Mucosa of descending colon (tissue), 3 donors: Measurements from ENCODE around the gene ARAP2. TPM values are rescaled to one million over a fixed set of nuclear protein-coding genes. Genes with fewer than 3 reads are reported as not detected.

ENCODE experiments used
- ATAC-seq: fragments of 200-7000 bp; cut with Tn5 transposase; one replicate; pipeline ENCODE4 v1.9.1; 2020; ENCODE audit warnings: mild to moderate bottlenecking, moderate library complexity
- DNase-seq, 3 donors: peaks; one replicate each; pipeline ENCODE4 v3.0.0-alpha.2; 2020
- H3K36me3 ChIP-seq: fragments of 200-600 bp; one replicate; pipeline ENCODE4 v1.8.0; 2021; ENCODE audit warnings: low read depth, mild to moderate bottlenecking
- H3K4me1 ChIP-seq: fragments of 200-600 bp; one replicate; pipeline ENCODE4 v1.8.0; 2021; ENCODE audit warnings: low read depth, mild to moderate bottlenecking
- H3K4me3 ChIP-seq: fragments of 200-600 bp; one replicate; pipeline ENCODE4 v1.8.0; 2021; ENCODE audit warnings: mild to moderate bottlenecking
- H3K9me3 ChIP-seq: fragments of 200-600 bp; one replicate; pipeline ENCODE4 v1.8.0; 2021; ENCODE audit warnings: mild to moderate bottlenecking
- CTCF ChIP-seq: fragments of 200-600 bp; IDR thresholded peaks from one replicate; pipeline ENCODE4 v1.8.0; 2022; ENCODE audit warnings: antibody characterized with exemption, mild to moderate bottlenecking
- intact Hi-C, 2 donors: fragments of 100-400 bp; cut with DNase I in 1 of 2; cut with micrococcal nuclease in 1 of 2; formaldehyde crosslinking; loops; one replicate each; pipeline versions ENCODE4 v1.11.0 to v1.11.1; 2022; cut with DNase I, micrococcal nuclease
- total RNA-seq, 3 donors: library from RNA; stranded (reverse); fragmentation: NEBNext Ultra II Directional in 2 of 3; extraction: Animal tissue kit (Norgen Biotek cat#: 25700) in 2 of 3; gene quantifications; one replicate each; pipeline versions ENCODE4 v1.2.1 to v1.2.4, GENCODE V29; 2021 to 2023
- donor health status: DM: no; HTN: no; CAD: no; lungs with moderate emphysema.
- donor health status: DM: no; HTN: no; CAD: no.
- donor health status: DM: no; HTN: yes; CAD: no.

The ARAP2 gene
- total RNA-seq, 3 donors from 2014 or later = 21.7 to 27.9 (median 22.5) TPM

DNA sequence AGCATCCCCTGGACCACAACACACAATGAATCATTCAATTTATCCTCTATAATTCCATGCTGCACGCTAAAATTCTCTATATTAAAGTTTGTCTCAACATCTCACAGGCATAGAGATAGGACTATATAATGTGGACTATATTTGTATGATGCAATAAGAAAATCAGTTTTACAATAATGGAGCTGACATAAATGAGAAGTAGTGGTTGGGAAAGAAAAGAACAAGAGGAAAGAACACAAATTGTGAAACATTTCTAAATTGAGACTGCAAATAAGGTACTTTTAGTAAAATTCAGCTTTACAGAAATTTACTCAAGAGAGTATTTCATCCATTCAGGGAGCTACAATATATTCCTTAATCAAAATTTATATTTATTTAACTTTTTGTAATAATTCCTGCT, 120.4 kb downstream of the ARAP2 start:
- DNase-seq = no peak
- Histone ChIP-seq H3K36me3 (no peaks in the 10 kb centered on the region), H3K9me3 (no peaks in the 10 kb centered on the region), H3K4me3 (no peak overlapping the region), H3K4me1 (no peaks in the 10 kb centered on the region)
- ATAC-seq = no peak
- no peak for TF ChIP-seq CTCF
- intact Hi-C loops = no loop called here

- intact Hi-C loops = no loop called here
- H3K9me3 ChIP-seq = no peaks in the 10 kb centered on the region
- H3K4me3 ChIP-seq = no peak overlapping the region
- H3K36me3 ChIP-seq = no peaks in the 10 kb centered on the region
- TF ChIP-seq CTCF = no peak
- no peaks in the 10 kb centered on the region for H3K4me1 ChIP-seq
- ATAC-seq = no peak
- DNase-seq = no peak
Measured at GRCh38 chr4:36115312-36115711, 129.0 kb downstream of the ARAP2 start.

DNA sequence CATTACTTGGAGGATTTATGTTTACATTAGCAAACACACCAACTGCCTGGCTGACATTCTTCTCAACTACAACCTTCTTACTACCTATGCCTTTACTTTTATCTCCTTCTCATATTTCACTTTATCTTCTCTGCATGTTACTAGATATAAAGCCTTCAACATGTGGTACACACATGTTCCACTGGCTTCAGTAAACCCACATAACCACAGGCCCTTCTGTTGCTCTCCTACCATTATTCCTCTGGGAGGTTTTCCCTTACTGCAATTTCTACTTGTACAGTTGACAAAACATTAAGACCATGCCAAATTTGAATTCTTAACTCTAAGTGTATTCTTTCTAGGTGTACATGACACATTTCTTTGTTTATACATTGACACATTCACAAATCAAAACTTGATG, 133.1 kb downstream of the ARAP2 start:
- DNase-seq = no peak
- TF ChIP-seq CTCF = no peak
- intact Hi-C loops = no loop called here
- Histone ChIP-seq H3K9me3 (no peaks in the 10 kb centered on the region), H3K4me1 (no peaks in the 10 kb centered on the region), H3K4me3 (no peak overlapping the region), H3K36me3 (no peaks in the 10 kb centered on the region)
- no peak for ATAC-seq

DNA sequence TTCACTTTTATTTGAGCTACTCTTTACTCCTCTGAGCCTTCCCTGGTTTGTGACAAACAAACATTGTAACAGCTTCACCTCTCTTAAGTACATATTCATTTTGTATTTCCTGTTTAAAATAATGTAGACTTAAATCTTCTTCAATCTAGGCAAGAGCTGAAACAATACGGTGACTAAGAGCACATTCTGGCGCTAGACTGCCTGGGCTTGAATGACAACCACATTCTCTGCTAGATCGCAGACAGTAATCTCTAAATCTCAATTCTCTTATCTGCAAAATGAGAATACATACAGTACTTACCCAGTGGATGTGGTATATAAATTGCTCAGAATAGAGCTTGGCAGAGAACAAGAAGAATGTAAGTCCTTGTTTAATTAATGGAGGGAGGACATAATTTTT, 144.8 kb downstream of the ARAP2 start:
- no peaks in the 10 kb centered on the region for H3K36me3 ChIP-seq
- intact Hi-C loops = no loop called here
- DNase-seq (no peak), ATAC-seq (no peak)
- no peak for TF ChIP-seq CTCF
- H3K4me3 ChIP-seq = no peak overlapping the region
- no peaks in the 10 kb centered on the region for H3K4me1 ChIP-seq
- no peaks in the 10 kb centered on the region for H3K9me3 ChIP-seq

DNA sequence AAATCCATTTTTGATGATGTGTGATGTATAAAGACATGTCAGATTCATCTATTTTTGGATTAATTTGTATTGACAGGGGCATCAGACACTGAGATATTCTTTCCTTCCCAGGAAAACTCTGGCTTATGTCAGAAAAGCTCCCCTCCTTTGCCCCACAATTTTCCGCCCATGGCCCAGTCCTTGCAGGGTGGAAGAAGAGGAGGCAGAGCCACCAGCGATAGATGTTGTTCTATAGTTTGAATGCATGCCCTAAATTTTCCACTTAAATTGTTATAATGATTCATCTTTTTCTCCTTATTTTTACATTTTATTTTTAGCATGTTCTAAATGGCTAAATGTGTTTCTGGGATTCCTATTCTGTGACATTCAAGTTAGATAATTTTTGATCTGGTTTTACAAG, 149.3 kb downstream of the ARAP2 start:
- intact Hi-C loops = no loop called here
- no peaks in the 10 kb centered on the region for H3K4me1 ChIP-seq
- no peak for TF ChIP-seq CTCF
- ATAC-seq = no peak
- H3K36me3 ChIP-seq = no peaks in the 10 kb centered on the region
- H3K9me3 ChIP-seq = no peaks in the 10 kb centered on the region
- H3K4me3 ChIP-seq = no peak overlapping the region
- no peak for DNase-seq

GRCh38 chr4:36091997-36092396, 152.3 kb downstream of the ARAP2 start:
- ATAC-seq = no peak
- intact Hi-C loops = no loop called here
- DNase-seq = no peak

More at GRCh38 chr4:36091997-36092396, 152.3 kb downstream of the ARAP2 start:
- H3K36me3 ChIP-seq = no peaks in the 10 kb centered on the region
- H3K4me1 ChIP-seq = no peaks in the 10 kb centered on the region
- H3K4me3 ChIP-seq = no peak overlapping the region
- no peak for TF ChIP-seq CTCF
- H3K9me3 ChIP-seq = no peaks in the 10 kb centered on the region
